Gastrocnemius medialis (tissue), 4 donors: ENCODE results near the gene NAPB. TPM values are rescaled to one million over a fixed set of nuclear protein-coding genes. Genes with fewer than 3 reads are reported as not detected.

ENCODE experiments used
- ATAC-seq, 2 donors: fragments of 150-250 bp; one replicate each; pipeline ENCODE4 v1.9.1; 2016
- DNase-seq, 2 donors: peaks; one replicate each; pipeline ENCODE4 v3.0.0-alpha.2; 2019
- H3K27ac ChIP-seq, 4 donors: fragments of 200-600 bp; sonication (generic); 1 replicate in 1 of 4; 2 replicates in 3 of 4; pipeline ENCODE4 v1.5.1; 2016 to 2018; ENCODE audit warnings: mild to moderate bottlenecking in 2 of 4, moderate library complexity in 1 of 4
- H3K27me3 ChIP-seq, 3 donors: fragments of 200-600 bp; sonication (generic) in 2 of 3; 1 replicate in 1 of 3; 2 replicates in 2 of 3; pipeline versions ENCODE4 v1.5.1 to v1.6.0; 2016 to 2019; ENCODE audit warnings: mild to moderate bottlenecking in 1 of 3, moderate library complexity in 1 of 3
- H3K36me3 ChIP-seq, 2 donors: fragments of 200-600 bp; sonication (generic) in 1 of 2; one replicate each; pipeline ENCODE4 v1.5.1; 2017 to 2018
- H3K4me1 ChIP-seq, 2 donors: fragments of 200-600 bp; sonication (generic) in 1 of 2; one replicate each; pipeline ENCODE4 v1.5.1; 2016 to 2017; ENCODE audit warnings: mild to moderate bottlenecking in 2 of 2
- H3K4me3 ChIP-seq, 4 donors: fragments of 200-600 bp; sonication (generic) in 3 of 4; 1 replicate in 1 of 4; 2 replicates in 3 of 4; pipeline ENCODE4 v1.5.1; 2016 to 2019; ENCODE audit warnings: mild to moderate bottlenecking in 2 of 4
- H3K9me3 ChIP-seq, 3 donors: fragments of 200-600 bp; sonication (generic) in 2 of 3; 1 replicate in 1 of 3; 2 replicates in 2 of 3; pipeline ENCODE4 v1.5.1; 2016 to 2019
- POLR2A ChIP-seq, 2 donors: fragments of 450-650 bp; IDR thresholded peaks; one replicate each; pipeline ENCODE4 v1.6.1; 2017; ENCODE audit warnings: antibody characterized with exemption in 2 of 2, mild to moderate bottlenecking in 2 of 2, moderate library complexity in 2 of 2
- in situ Hi-C, 4 donors: fragments of 200-750 bp; cut with MboI; loops; one replicate each; pipeline versions ENCODE4 v1.15.0 to v1.8.0; 2017; ENCODE audit warnings: low sequenced_read_pairs in 4 of 4
- intact Hi-C: fragments of 100-400 bp; cut with DNase I; formaldehyde crosslinking; loops from one replicate; pipeline ENCODE4 v1.15.1; 2023; ENCODE audit warnings: low total_unique reads
- total RNA-seq, 4 donors: library from RNA; depleted of rRNA; stranded (reverse); fragments of >200 nt; gene quantifications; one replicate each; pipeline versions ENCODE4 v1.1.0 to v1.2.3, GENCODE V29; 2016
- TF ChIP-seq, protein P1 (sequence below), 5 experiments: fragments of 450-650 bp in 3 of 5; fragments of 200-600 bp in 2 of 5; sonication (generic) in 2 of 5; IDR thresholded peaks in 4 of 5; conservative IDR thresholded peaks in 1 of 5; 1 replicate in 4 of 5; 2 replicates in 1 of 5; pipeline ENCODE4 v1.5.1; 2016 to 2019; ENCODE audit warnings: antibody characterized with exemption in 5 of 5, mild to moderate bottlenecking in 3 of 5, moderate library complexity in 3 of 5

Gene NAPB
- total RNA-seq, 4 donors from 2014 or later = 3.2 to 8.3 (median 3.8) TPM

DNA sequence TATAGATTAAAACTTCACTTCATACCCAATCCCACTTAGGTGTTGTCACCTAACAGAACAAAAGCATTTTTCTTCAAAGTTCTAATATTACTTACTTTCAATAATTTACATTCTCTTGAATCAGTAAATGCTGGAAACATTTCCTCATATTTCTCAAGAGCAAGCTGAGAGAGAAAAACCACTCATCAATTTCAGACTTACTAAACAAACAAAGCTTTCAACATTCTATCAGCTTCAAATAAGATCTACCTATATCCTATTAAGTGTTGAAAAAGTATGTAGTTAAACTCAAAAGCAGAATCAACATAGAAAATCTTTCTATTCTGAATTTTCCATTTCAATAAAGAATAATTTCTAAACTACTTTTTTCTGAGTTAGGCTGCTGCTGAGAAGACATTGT, 41.5 kb downstream of the NAPB start:
- Histone ChIP-seq H3K27ac (no peak overlapping the region), H3K4me1 (peaks cover 0 to 2% of the 10 kb centered on the region in 2 donors), H3K9me3 (no peaks in the 10 kb centered on the region), H3K27me3 (no peaks in the 10 kb centered on the region), H3K36me3 (peaks cover 0 to 42% of the 10 kb centered on the region in 2 donors), H3K4me3 (no peak overlapping the region)
- intact Hi-C loops (no loop called here), in situ Hi-C loops (no loop called here)
- DNase-seq = no peak
- TF ChIP-seq, protein P1, sequence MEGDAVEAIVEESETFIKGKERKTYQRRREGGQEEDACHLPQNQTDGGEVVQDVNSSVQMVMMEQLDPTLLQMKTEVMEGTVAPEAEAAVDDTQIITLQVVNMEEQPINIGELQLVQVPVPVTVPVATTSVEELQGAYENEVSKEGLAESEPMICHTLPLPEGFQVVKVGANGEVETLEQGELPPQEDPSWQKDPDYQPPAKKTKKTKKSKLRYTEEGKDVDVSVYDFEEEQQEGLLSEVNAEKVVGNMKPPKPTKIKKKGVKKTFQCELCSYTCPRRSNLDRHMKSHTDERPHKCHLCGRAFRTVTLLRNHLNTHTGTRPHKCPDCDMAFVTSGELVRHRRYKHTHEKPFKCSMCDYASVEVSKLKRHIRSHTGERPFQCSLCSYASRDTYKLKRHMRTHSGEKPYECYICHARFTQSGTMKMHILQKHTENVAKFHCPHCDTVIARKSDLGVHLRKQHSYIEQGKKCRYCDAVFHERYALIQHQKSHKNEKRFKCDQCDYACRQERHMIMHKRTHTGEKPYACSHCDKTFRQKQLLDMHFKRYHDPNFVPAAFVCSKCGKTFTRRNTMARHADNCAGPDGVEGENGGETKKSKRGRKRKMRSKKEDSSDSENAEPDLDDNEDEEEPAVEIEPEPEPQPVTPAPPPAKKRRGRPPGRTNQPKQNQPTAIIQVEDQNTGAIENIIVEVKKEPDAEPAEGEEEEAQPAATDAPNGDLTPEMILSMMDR (IDR thresholded peaks at IDR 0.05 in 4 of 5, conservative IDR thresholded peaks at IDR 0.05 in 1 of 5) = no peak
- no peak for TF ChIP-seq POLR2A (IDR thresholded peaks at IDR 0.05)
- ATAC-seq = no peak

GRCh38 chr20:23375827-23376226, 45.5 kb downstream of the NAPB start:
- ATAC-seq = no peak
- DNase-seq = no peak
- H3K36me3 ChIP-seq = peaks cover 0 to 62% of the 10 kb centered on the region in 2 donors
- H3K9me3 ChIP-seq = no peaks in the 10 kb centered on the region
- no peak overlapping the region for H3K4me3 ChIP-seq
- peaks cover 6 to 14% of the 10 kb centered on the region in 2 donors for H3K4me1 ChIP-seq
- intact Hi-C loops = no loop called here
- no peak overlapping the region for H3K27ac ChIP-seq
- in situ Hi-C loops = no loop called here
- H3K27me3 ChIP-seq = no peaks in the 10 kb centered on the region
- TF ChIP-seq, protein P1 (IDR thresholded peaks at IDR 0.05 in 4 of 5, conservative IDR thresholded peaks at IDR 0.05 in 1 of 5) = no peak
- TF ChIP-seq POLR2A (IDR thresholded peaks at IDR 0.05) = no peak

DNA sequence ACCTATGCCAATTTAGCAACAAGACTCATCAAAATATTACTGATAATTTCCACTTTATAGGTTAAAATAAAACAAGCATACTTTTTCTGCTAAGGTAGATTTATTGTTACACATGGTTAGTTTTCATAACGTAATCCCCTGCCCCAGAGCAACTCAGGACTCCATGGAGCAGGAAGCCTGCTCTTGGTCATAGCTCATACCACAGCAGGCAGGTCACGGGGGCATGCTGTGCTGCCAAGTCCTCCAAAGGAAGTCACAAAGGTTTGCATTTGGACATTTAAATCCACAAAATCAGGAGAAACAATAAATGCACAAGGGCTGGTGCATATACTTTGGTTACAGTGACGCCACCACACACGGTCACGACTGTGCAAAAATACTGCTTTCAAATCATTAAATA, 46.8 kb downstream of the NAPB start:
- TF ChIP-seq, protein P1 (IDR thresholded peaks at IDR 0.05 in 4 of 5, conservative IDR thresholded peaks at IDR 0.05 in 1 of 5) = no peak
- TF ChIP-seq POLR2A (IDR thresholded peaks at IDR 0.05) = no peak
- Histone ChIP-seq H3K9me3 (no peaks in the 10 kb centered on the region), H3K36me3 (peaks cover 0 to 73% of the 10 kb centered on the region in 2 donors), H3K4me1 (peaks cover 6 to 16% of the 10 kb centered on the region in 2 donors), H3K4me3 (no peak overlapping the region), H3K27ac (no peak overlapping the region), H3K27me3 (no peaks in the 10 kb centered on the region)
- ATAC-seq = no peak
- DNase-seq = no peak
- intact Hi-C loops (no loop called here), in situ Hi-C loops (no loop called here)

GRCh38 chr20:23371496-23371895, 49.8 kb downstream of the NAPB start:
- Histone ChIP-seq H3K27ac (peak overlapping the region; percentile 50 to 72 (median 67)), H3K27me3 (no peaks in the 10 kb centered on the region), H3K9me3 (no peaks in the 10 kb centered on the region), H3K4me1 (peaks cover 29 to 31% of the 10 kb centered on the region in 2 donors), H3K36me3 (peaks cover 0 to 62% of the 10 kb centered on the region in 2 donors), H3K4me3 (no peak overlapping the region)
- no peak for TF ChIP-seq POLR2A (IDR thresholded peaks at IDR 0.05)
- TF ChIP-seq, protein P1 (IDR thresholded peaks at IDR 0.05 in 4 of 5, conservative IDR thresholded peaks at IDR 0.05 in 1 of 5) = no peak
- in situ Hi-C loops = no loop called here
- ATAC-seq (peak in 1 of 2 donors; percentile 18), DNase-seq (no peak)
- intact Hi-C loops = no loop called here

DNA sequence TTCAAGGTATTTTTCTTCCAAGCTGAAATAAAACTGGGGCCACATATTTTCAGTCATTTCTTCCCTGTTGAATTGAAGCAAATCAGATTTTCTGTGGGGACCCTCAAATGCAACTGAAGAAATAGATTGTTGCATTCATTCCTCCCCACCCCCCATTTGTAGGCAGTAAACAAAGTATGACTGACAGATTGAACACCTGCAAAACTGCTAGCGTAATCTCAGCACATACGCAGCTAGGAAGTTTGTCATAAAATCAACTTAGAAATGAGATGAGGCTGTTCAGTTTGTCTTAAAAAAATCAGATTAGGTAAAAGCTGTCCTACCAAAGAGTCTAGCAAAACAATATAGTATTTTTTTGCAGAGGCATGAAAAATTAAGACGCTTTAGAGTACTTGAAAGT, 50.4 kb downstream of the NAPB start:
- Histone ChIP-seq H3K4me3 (no peak overlapping the region), H3K27me3 (no peaks in the 10 kb centered on the region), H3K36me3 (peaks cover 0 to 56% of the 10 kb centered on the region in 2 donors), H3K9me3 (no peaks in the 10 kb centered on the region), H3K27ac (peak overlapping the region; percentile 50 to 72 (median 67)), H3K4me1 (peaks cover 35 to 38% of the 10 kb centered on the region in 2 donors)
- in situ Hi-C loops = no loop called here
- intact Hi-C loops = no loop called here
- TF ChIP-seq POLR2A (IDR thresholded peaks at IDR 0.05) = no peak
- TF ChIP-seq, protein P1 (IDR thresholded peaks at IDR 0.05 in 4 of 5, conservative IDR thresholded peaks at IDR 0.05 in 1 of 5) = no peak
- ATAC-seq = peak in 1 of 2 donors; percentile 49
- DNase-seq = no peak
